CD1c-positive myeloid dendritic cell (primary cell): ENCODE data around the gene ACACA.

Experiments
- DNase-seq: peaks from one replicate; pipeline ENCODE4 v3.0.0-alpha.2; 2016; ENCODE audit errors: extremely low spot score

ACACA gene

GRCh38 chr17:37068266-37068665 is 338.4 kb downstream of the ACACA start:
- no peak for DNase-seq

GRCh38 chr17:37067555-37068111 is 339.0 kb downstream of the ACACA start:
- DNase-seq = no peak

GRCh38 chr17:37066322-37067255 is 340.0 kb downstream of the ACACA start:
- no peak for DNase-seq

GRCh38 chr17:37065486-37066321 is 340.9 kb downstream of the ACACA start:
- DNase-seq = no peak

DNA sequence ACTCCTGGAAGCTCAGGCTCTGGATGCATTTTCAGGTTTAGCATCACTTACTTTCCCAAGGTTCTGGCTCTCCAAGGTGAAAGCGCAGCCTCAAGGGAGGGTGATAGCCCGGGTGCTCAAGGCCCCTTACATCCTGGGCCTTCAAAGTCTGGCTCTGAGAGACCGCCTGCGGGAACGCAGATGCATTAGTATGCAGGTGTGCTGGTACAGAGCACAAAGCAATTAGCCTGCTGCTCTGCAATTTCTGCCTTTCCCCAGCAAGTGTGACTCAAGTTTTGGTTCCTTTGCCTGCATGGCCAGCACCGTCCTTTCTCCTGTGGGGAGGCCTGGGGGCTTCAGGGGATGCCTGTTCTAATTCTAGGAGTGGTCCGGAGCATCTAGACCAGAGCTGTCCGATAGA is 341.7 kb downstream of the ACACA start:
- no peak for DNase-seq

DNA sequence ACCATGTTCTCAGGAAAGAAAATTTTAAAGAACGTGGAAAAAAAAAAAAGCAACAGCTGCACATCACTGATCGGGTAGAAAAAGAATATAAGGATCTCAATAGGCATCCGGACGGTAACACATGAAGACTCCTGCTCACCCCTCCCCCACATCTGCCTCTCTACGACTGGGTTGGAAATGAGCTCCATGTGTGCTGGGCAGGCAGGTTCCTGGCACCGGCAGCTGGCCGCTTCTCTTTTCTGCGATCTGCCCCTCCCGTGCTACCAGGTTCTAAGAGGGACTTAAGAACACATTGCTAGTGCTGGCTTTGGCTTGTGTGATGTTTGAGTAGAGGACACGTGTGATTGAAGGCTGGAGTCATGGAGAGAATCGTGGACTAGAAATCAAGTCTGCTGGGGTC is 342.4 kb downstream of the ACACA start:
- DNase-seq = no peak

GRCh38 chr17:37062021-37062420 is 344.6 kb downstream of the ACACA start:
- DNase-seq = no peak

DNA sequence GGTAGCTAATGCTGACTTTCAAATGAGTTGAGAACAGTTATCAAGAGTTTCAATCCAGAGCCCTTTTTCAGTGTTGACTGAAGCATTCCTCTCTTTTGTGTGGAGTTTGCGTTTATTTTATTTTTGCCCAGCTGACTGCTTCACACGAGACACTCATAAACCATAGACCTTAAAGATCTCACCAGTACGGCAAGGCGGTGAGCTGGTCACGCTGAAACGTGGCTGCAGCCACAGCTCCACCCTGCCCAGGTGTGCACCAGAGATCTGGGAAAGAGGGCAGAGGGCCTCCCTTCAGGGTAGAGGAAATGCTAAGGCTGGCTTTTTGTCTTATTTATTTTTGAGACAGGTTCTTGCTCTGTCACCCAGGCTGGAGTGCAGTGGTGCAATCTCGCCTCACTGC is 345.7 kb downstream of the ACACA start:
- DNase-seq = no peak

DNA sequence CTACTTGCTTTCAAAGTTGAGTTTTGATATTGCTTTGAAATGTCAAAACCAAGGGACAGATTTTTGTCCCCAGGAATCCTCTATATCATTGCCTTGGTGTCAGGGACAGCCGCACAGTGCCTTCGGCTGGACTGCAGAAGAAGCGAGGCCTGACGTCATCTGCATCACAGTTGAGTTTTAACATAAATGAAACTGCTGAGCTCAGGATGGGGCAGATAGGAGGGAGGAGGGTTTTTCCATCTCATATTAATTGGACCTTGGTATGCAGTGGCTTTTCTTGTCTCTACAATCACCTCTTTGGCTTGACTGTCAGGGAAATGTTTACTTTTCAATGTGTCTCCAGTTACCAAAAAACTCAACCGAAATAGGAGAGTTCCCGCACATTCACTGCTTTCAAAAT is 346.5 kb downstream of the ACACA start:
- DNase-seq = no peak

- no peak for DNase-seq
These were observed 347.1 kb downstream of the ACACA start for GRCh38 chr17:37059493-37059892.

DNA sequence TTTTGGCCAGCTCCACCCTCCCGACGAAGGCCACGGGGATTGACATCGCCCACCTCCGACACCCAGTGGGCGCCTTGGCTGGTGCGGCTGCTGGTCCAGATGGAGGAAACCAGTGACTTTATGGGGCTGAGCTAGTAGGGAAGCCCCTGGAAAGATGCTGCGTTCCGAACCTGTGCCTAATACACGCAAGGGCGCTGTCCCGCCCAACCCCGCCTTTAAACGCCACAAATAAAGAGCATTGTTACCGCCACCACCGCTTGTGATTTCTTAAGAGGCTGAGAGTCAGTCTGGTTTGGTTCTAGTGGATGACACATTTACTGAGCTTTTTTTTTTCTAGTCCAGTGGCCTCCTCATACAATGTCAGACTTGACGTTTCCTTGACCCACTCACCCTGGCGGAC is 350.0 kb downstream of the ACACA start:
- no peak for DNase-seq

DNA sequence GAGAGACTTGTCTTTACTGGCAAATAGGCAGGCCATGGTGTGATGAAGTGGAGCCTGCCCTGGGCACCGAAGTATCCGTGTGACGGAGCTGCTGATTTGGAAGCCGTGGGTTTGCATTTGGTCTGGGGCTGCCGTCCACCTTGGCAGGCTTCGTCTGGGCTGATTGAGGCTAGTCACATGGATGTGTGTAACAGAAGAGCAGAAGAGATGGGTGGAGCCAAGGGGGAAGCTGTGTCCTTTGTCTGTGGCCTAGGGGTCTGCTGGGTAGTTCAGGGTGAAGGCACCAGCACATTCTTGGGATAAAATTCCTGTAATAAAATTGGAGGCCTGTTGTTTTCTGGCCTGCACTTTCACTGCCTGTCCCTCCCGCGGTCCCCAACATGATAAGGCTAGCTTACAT is 351.7 kb downstream of the ACACA start:
- no peak for DNase-seq

DNA sequence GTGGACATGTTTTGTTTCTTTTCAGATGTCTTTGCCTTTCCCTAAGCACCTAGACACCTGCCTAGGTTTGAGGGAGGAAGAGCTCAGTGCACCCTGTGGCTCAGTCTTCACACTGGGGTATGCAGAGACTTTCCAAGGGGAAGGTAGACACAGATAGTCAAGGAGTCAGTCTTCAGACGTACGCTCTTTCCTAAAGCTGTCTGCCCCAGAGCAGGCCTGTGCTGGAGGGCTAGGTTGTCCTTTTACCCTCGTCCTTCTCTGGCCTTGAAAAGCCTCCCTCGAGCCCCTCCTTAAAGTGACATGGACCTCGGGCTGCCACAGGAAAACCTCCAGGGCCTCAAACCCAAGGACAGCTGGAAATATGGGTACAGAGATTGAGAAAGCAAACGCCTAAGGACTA is 354.2 kb downstream of the ACACA start:
- DNase-seq = no peak

- no peak for DNase-seq
These were observed 354.8 kb downstream of the ACACA start for GRCh38 chr17:37051833-37052232.

DNA sequence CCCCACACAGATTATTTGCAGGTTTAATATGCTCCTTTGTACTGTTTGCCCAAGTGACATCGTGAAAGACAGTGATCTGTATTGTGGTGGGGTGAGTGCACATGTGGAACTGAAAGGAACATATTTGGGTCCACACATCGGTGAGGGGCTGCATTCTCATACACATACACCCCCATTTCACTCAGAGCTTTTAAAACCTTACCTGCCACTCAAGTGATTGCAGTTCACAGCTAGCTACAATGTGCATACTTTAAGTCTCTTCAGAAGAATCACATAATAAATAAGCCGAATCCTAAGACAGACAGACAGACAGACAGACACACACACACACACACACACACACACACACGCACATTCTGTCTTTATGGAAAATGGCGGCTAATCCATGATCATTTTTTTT is 355.3 kb downstream of the ACACA start:
- DNase-seq = no peak

DNA sequence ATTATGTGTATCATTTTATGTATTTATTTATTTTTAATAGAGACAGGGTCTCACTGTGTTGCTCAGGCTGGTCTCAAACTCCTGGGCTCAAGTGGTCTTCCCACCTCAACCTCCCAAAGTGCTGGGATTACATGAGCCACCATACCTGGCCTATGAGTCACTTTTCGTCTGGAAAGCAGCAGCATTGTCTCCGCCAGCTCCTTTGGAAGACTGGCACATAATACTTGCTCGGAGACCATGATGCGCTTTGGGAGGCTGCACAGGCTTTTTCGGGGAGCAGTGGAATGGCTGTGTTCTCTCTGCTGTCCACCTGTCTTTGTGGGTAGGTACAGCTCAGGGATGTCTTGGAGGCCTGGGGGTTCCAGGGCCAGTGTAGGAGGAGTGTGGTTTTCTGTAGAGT is 355.7 kb downstream of the ACACA start:
- no peak for DNase-seq

DNA sequence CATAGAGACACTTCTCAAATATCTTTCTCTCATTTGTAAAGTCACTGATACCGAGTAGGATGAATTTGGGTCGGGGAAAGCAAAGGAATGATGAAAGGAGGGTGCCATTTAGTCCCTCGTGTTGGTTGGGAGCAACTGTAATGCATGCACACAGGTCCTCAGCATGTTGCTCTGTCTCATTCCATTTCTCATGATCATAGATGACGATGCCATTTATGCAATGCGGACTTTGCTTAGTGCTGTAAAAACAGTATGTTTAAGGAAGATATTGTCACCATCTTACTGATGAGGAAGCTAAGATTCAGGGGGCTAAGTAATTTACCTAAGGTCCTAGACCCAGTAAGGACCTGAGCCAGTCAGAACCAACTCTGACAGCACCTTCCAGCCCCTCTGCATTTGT is 357.8 kb downstream of the ACACA start:
- DNase-seq = no peak

- DNase-seq = peak; percentile 79
These were observed 359.0 kb downstream of the ACACA start for GRCh38 chr17:37047631-37048104.

GRCh38 chr17:37045351-37045922 is 361.2 kb downstream of the ACACA start:
- DNase-seq = no peak

GRCh38 chr17:37043201-37043600 is 363.4 kb downstream of the ACACA start:
- DNase-seq = no peak

- DNase-seq = no peak
These were observed 364.7 kb downstream of the ACACA start for GRCh38 chr17:37041932-37042331.

GRCh38 chr17:37039269-37039668 is 367.4 kb downstream of the ACACA start:
- no peak for DNase-seq
